DND-41 (cell line): ENCODE data around the gene TMEM184C.

Experiments used
- ATAC-seq: fragments of 200-7000 bp; cut with Tn5 transposase; 3 replicates; pipeline ENCODE4 v1.9.1; 2021; ENCODE audit warnings: low read depth; ENCODE audit not compliant: insufficient read depth
- DNase-seq: peaks from one replicate; pipeline ENCODE4 v3.0.0-alpha.2; 2020
- H2AFZ ChIP-seq: 2 replicates; pipeline ENCODE4 v1.6.0; 2012; ENCODE audit warnings: low read depth, low read length
- H3K27ac ChIP-seq: 2 replicates; pipeline ENCODE4 v1.5.1; 2012; ENCODE audit warnings: low read length, inconsistent platforms
- H3K27me3 ChIP-seq: fragments of 200-600 bp; sonication (generic); 2 replicates; pipeline ENCODE4 v1.6.0; 2012; ENCODE audit warnings: low read length, mild to moderate bottlenecking, inconsistent platforms; ENCODE audit not compliant: insufficient read depth, poor library complexity
- H3K36me3 ChIP-seq: 2 replicates; pipeline ENCODE4 v1.5.1; 2012; ENCODE audit warnings: low read length, inconsistent platforms; ENCODE audit not compliant: insufficient read depth
- H3K4me1 ChIP-seq: 2 replicates; pipeline ENCODE4 v1.5.1; 2012; ENCODE audit warnings: mild to moderate bottlenecking, low read length; ENCODE audit not compliant: insufficient read depth
- H3K4me2 ChIP-seq: 2 replicates; pipeline ENCODE4 v1.6.0; 2012; ENCODE audit warnings: mild to moderate bottlenecking, moderate library complexity, low read length, inconsistent platforms; ENCODE audit not compliant: insufficient read depth
- H3K4me3 ChIP-seq, 2 experiments: fragments of 200-600 bp in 1 of 2; shearing (Covaris generic) in 1 of 2; 2 replicates each; pipeline ENCODE4 v1.5.1; 2012 to 2016; ENCODE audit warnings: inconsistent platforms in 2 of 2, low read length in 2 of 2, mild to moderate bottlenecking in 2 of 2, low read depth in 1 of 2, moderate library complexity in 1 of 2
- H3K79me2 ChIP-seq: 2 replicates; pipeline ENCODE4 v1.6.0; 2012; ENCODE audit warnings: low read length, inconsistent platforms; ENCODE audit not compliant: insufficient read depth
- H3K9ac ChIP-seq: 2 replicates; pipeline ENCODE4 v1.6.0; 2012; ENCODE audit warnings: low read depth, mild to moderate bottlenecking, inconsistent platforms, low read length, moderate library complexity
- H3K9me3 ChIP-seq: 2 replicates; pipeline ENCODE4 v1.5.1; 2012; ENCODE audit warnings: low read length, moderate library complexity, mild to moderate bottlenecking, inconsistent platforms; ENCODE audit not compliant: insufficient read depth, severe bottlenecking
- H4K20me1 ChIP-seq: 2 replicates; pipeline ENCODE4 v1.6.0; 2012; ENCODE audit warnings: low read length; ENCODE audit not compliant: insufficient read depth
- CTCF ChIP-seq: IDR thresholded peaks from 2 replicates; pipeline ENCODE4 v1.5.1; 2012; ENCODE audit warnings: borderline replicate concordance, low read length, moderate library complexity, mild to moderate bottlenecking; ENCODE audit not compliant: poor library complexity, severe bottlenecking; ENCODE audit errors: extremely low read depth
- EZH2 ChIP-seq: IDR thresholded peaks from 3 replicates; pipeline ENCODE4 v1.6.1; 2012; ENCODE audit warnings: borderline replicate concordance, low read depth, mild to moderate bottlenecking, moderate library complexity, low read length, inconsistent platforms; ENCODE audit not compliant: severe bottlenecking

TMEM184C gene

GRCh38 chr4:147678106-147678505 lies 60.9 kb downstream of the TMEM184C start:
- H2AFZ ChIP-seq, result no peak overlapping the region
- no peak overlapping the region for H3K9ac ChIP-seq
- ATAC-seq (no peak), DNase-seq (no peak)
- H4K20me1 ChIP-seq, result peaks cover 4% of the 10 kb centered on the region; the same call in 1 of the 2 replicates
- TF ChIP-seq CTCF (no peak), EZH2 (no peak)
- H3K4me1 ChIP-seq, result peaks cover 11% of the 10 kb centered on the region
- peaks cover 26% of the 10 kb centered on the region for H3K79me2 ChIP-seq
- no peak overlapping the region for H3K4me3 ChIP-seq
- no peaks in the 10 kb centered on the region for H3K27me3 ChIP-seq
- no peaks in the 10 kb centered on the region for H3K9me3 ChIP-seq
- H3K27ac ChIP-seq, result no peak overlapping the region
- no peak overlapping the region for H3K4me2 ChIP-seq
- H3K36me3 ChIP-seq, result peaks cover 16% of the 10 kb centered on the region

- Histone ChIP-seq H3K79me2 (peaks cover 34% of the 10 kb centered on the region), H4K20me1 (peaks cover 4% of the 10 kb centered on the region; the same call in 1 of the 2 replicates), H3K27me3 (no peaks in the 10 kb centered on the region), H2AFZ (no peak overlapping the region), H3K27ac (no peak overlapping the region), H3K9ac (no peak overlapping the region), H3K9me3 (no peaks in the 10 kb centered on the region), H3K36me3 (peaks cover 15% of the 10 kb centered on the region), H3K4me2 (no peak overlapping the region), H3K4me3 (no peak overlapping the region), H3K4me1 (peaks cover 13% of the 10 kb centered on the region)
- ATAC-seq, result no peak
- peak; percentile 10 for DNase-seq
- TF ChIP-seq EZH2 (no peak), CTCF (no peak)
Observed at GRCh38 chr4:147678796-147679549, 61.8 kb downstream of the TMEM184C start.

- Histone ChIP-seq H4K20me1 (peaks cover 4% of the 10 kb centered on the region; the same call in 1 of the 2 replicates), H2AFZ (peak overlapping the region; percentile 100), H3K9ac (peak overlapping the region; percentile 95), H3K79me2 (peaks cover 39% of the 10 kb centered on the region), H3K4me2 (peak overlapping the region; percentile 94), H3K4me1 (peaks cover 22% of the 10 kb centered on the region), H3K36me3 (peaks cover 15% of the 10 kb centered on the region), H3K27ac (no peak overlapping the region; the same call in 1 of the 2 replicates), H3K9me3 (no peaks in the 10 kb centered on the region), H3K27me3 (no peaks in the 10 kb centered on the region), H3K4me3 (peak overlapping the region; percentile 96 to 98; a peak in 3 of 4 replicates)
- ATAC-seq (no peak), DNase-seq (no peak)
- TF ChIP-seq EZH2, result no peak
- TF ChIP-seq CTCF, result no peak
Observed at GRCh38 chr4:147682755-147683154, 65.6 kb downstream of the TMEM184C start.
